Placental pericyte (primary cell): ENCODE data around the gene SNAI1. TPM values are rescaled to one million over a fixed set of nuclear protein-coding genes. Genes with fewer than 3 reads are reported as not detected.

Experiments used
- small RNA-seq: library from RNA; depleted of rRNA; stranded (forward); fragments of <200 nt; gene quantifications from one replicate; pipeline ENCODE3, GENCODE V24; 2012; ENCODE audit warnings: low replicate concordance
- total RNA-seq: library from RNA; depleted of rRNA; stranded (reverse); fragments of >200 nt; gene quantifications from 2 replicates; pipeline ENCODE4 v1.2.3, GENCODE V29; 2012

The SNAI1 gene
- 1.1 and 2.1 TPM in 2 replicates for total RNA-seq

DNA sequence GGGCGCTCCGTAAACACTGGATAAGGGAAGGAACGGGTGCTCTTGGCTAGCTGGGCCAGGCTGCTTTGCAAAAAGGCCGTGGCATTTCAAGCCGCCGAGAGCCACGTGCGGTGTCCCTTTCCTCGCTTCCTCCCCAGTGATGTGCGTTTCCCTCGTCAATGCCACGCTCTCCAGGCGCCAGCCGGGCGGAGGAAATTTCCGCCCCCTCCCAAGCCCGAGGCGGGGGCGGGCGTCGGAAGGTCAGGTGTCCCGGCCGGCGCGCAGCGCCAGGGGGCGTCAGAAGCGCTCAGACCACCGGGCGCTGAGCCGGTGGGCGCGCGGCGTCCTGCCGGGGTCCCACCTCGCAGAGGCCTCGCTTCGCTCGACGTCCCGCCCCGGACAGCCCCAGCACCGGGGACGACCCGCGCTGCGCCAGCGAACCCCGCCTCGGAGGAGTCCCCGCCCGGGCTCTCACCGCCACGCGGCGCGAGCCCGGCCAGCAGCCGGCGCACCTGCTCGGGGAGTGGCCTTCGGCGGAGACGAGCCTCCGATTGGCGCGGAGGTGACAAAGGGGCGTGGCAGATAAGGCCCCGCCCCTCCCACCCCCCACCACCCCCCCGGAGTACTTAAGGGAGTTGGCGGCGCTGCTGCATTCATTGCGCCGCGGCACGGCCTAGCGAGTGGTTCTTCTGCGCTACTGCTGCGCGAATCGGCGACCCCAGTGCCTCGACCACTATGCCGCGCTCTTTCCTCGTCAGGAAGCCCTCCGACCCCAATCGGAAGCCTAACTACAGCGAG, at the start of gene SNAI1:
TSS of gene SNAI1 (plus strand) at position 635 of the 777 bp plus-strand sequence. CDS start at position 715, 80 bp downstream.

DNA sequence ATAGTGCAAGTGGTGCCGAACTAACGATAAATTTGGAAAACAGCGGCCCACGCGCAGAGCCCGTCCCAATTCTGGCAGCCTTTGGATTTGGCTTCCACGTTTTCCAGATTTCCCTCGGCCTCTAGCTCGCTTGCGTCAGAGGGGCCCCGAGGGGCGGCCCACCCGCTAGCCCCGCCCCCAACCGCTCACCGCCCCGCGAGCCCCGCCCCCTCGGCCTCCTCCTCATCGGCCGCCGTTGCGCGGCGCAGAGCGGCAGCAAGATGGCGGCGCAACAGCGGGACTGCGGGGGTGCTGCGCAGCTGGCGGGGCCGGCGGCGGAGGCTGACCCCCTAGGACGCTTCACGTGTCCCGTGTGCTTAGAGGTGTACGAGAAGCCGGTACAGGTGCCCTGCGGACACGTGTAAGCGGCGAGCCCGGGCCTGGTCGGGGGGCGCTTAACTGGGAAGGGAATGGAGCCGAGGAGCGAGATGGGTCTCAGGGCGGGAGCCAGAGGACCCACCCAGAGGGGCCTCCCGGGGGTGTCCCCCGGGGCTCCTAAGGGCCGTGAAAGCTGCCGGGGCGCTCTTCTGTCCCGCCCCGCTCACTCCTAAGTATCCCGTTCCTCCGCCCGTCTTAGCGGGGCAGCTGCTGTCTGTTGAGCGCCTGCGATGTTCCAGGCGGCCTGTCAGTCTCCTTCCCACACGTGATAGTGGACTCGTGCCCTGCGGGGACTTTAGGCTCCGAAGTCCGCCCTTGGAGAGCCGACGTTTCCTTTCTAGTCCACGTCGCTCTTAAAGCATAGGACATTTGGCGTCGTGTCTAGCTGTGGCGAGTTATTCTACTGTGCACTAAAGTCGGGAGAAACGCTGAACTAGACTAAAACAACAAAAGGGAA, 46.4 kb upstream of the SNAI1 start, which contains the start of gene RNF114:
TSS of gene RNF114 (plus strand) at position 245 of the 874 bp plus-strand sequence. CDS start at position 261, 16 bp downstream.

Small RNA genes lying within 50 kb of the gene (small RNA-seq; reads per million reads assigned to genes)
- not detected for gene RF00017
- not detected for gene RNU6-147P

Other genes starting within 250 kb of the SNAI1 start
- gene SLC9A8, start 170.2 kb upstream of the SNAI1 start, total RNA-seq: 8.7 and 11.8 TPM in 2 replicates
- 5.7 and 6.2 TPM in 2 replicates for gene SPATA2, start 67.5 kb upstream of the SNAI1 start, total RNA-seq
- 103 and 146 TPM in 2 replicates for gene RNF114, start 46.6 kb upstream of the SNAI1 start, total RNA-seq
- 77.9 and 86.3 TPM in 2 replicates for gene UBE2V1, start 130.2 kb downstream of the SNAI1 start, total RNA-seq
- gene PEDS1, start 170.7 kb downstream of the SNAI1 start, total RNA-seq: 42.5 and 43.7 TPM in 2 replicates
- gene CEBPB, start 207.8 kb downstream of the SNAI1 start, total RNA-seq: 87.6 and 88.4 TPM in 2 replicates